ENCODE results near the gene EMC9. TPM values are rescaled to one million over a fixed set of nuclear protein-coding genes. Genes with fewer than 3 reads are reported as not detected.

EMC9 gene
- polyA plus RNA-seq, 1 donor (not counting 4 experiments of a cell fraction or from before 2014, with no cell fraction given): 11.0 TPM

DNA sequence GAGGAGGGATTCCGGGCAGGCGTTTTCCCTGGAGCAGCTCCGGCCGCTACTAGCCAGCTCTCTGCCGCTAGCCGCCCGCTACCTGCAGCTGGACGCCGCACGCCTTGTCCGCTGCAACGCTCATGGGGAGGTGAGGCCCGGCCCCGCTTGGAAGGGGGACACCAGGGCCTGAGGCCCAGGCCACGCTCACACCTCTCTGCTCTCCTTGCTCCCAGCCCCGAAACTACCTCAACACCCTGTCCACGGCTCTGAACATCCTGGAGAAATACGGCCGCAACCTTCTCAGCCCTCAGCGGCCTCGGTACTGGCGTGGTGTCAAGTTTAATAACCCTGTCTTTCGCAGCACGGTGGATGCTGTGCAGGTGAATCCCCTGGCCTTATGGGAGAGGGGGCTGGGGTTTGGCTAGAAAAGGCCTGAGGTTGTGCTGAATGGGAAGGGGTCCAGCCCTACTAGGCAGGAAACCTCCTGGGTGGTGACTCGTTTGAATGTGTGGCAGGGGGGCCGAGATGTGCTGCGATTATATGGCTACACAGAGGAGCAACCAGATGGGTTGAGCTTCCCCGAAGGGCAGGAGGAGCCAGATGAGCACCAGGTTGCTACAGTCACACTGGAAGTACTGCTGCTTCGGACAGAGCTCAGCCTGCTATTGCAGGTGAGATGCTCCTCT, 6.5 kb upstream of the EMC9 start:
- Histone ChIP-seq H3K9me3 (ENCODE audit: control insufficient read depth, low read depth, low read length) (no peaks in the 10 kb centered on the region), H4K20me1 (ENCODE audit: control insufficient read depth, extremely low read depth, insufficient read depth, low read length) (no peaks in the 10 kb centered on the region), H3K9ac (ENCODE audit: control insufficient read depth, extremely low read depth, insufficient read depth, low read length) (peak overlapping the region; percentile 88), H3K4me3 (ENCODE audit: control insufficient read depth in 2 of 3, extremely low read depth in 1 of 3, insufficient read depth in 2 of 3, low read depth in 1 of 3, low read length in 3 of 3) (peak overlapping the region; percentile 82 to 97 (median 91)), H3K36me3 (ENCODE audit: control insufficient read depth in 2 of 2, extremely low read depth in 1 of 2, insufficient read depth in 2 of 2, low read length in 2 of 2) (peaks cover 30 to 46% of the 10 kb centered on the region in 2 experiments), H3K27me3 (ENCODE audit: control insufficient read depth, extremely low read depth, insufficient read depth, low read length) (no peaks in the 10 kb centered on the region), H3K79me2 (ENCODE audit: control insufficient read depth, insufficient read depth, low read length) (peaks cover 62% of the 10 kb centered on the region), H3K4me1 (ENCODE audit: control insufficient read depth, extremely low read depth, insufficient read depth, low read length) (peaks cover 20% of the 10 kb centered on the region), H3K9me1 (ENCODE audit: control insufficient read depth, extremely low read depth, insufficient read depth, low read length) (peaks cover 2% of the 10 kb centered on the region), H3K4me2 (ENCODE audit: control insufficient read depth, extremely low read depth, insufficient read depth, low read depth, low read length) (peak overlapping the region; percentile 97), H3K27ac (ENCODE audit: control insufficient read depth, insufficient read depth, low read length) (peak overlapping the region; percentile 52), H2AFZ (ENCODE audit: control insufficient read depth, low read length) (no peak overlapping the region)
- DNase-seq (ENCODE audit: low read depth, low spot score): no peak
- TF ChIP-seq, protein P1, sequence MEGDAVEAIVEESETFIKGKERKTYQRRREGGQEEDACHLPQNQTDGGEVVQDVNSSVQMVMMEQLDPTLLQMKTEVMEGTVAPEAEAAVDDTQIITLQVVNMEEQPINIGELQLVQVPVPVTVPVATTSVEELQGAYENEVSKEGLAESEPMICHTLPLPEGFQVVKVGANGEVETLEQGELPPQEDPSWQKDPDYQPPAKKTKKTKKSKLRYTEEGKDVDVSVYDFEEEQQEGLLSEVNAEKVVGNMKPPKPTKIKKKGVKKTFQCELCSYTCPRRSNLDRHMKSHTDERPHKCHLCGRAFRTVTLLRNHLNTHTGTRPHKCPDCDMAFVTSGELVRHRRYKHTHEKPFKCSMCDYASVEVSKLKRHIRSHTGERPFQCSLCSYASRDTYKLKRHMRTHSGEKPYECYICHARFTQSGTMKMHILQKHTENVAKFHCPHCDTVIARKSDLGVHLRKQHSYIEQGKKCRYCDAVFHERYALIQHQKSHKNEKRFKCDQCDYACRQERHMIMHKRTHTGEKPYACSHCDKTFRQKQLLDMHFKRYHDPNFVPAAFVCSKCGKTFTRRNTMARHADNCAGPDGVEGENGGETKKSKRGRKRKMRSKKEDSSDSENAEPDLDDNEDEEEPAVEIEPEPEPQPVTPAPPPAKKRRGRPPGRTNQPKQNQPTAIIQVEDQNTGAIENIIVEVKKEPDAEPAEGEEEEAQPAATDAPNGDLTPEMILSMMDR (optimal IDR thresholded peaks at IDR 0.05 in 1 of 3, IDR thresholded peaks at IDR 0.05 in 1 of 3, conservative IDR thresholded peaks at IDR 0.05 in 1 of 3; ENCODE audit: extremely low read depth in 1 of 3, insufficient read depth in 2 of 3, low read length in 3 of 3): no peak
- TF ChIP-seq EZH2 (IDR thresholded peaks at IDR 0.05; ENCODE audit: low read length): no peak
- dilution Hi-C loops (cut with MboI; ENCODE audit: extremely low pct_ligation_motif_present, low sequenced_read_pairs): no loop called here
- FAIRE-seq: no peak

DNA sequence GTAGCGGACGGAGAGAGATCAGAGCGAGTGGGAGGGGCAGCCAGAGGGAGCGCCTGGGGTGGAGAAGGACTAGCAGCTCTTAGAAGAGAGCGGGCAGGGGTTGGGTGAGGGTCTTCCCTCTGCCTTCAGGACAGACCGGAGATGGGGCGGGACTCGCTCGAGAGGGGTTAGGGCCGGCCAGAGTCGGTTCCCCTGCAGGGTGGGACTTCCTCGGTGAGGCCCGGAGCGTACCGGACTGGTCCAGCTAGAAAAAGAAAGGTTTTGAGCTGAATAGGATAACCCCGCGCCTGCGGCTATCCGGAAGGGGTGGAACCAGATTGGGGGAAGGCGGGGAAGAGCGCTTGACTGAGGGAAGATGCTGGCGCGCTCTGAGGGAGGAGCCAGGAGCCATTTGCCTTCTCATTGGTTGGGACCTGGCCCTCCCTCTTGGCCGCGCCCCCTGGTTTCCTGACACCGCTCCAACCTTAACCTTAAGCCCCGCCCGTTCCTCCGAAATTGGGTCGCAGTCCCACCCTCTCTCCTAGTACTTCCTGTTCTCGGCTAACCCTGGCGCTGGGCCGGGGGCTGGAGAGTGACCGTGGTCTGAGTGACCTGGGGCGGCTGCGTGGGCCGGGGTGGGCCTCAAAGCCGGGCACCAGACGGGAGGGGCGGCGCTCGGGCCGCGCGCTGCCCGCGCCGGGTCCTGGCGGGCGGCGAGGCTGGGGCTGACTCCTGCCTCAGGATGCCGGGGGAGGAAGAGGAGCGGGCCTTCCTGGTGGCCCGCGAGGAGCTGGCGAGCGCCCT, 5.8 kb upstream of the EMC9 start, which contains the start of gene RNF31:
TSS of gene RNF31 (plus strand) at position 521 of the 783 bp plus-strand sequence. CDS start at position 722, 201 bp downstream.
- peaks cover 22% of the 10 kb centered on the region for H3K4me1 ChIP-seq (ENCODE audit: control insufficient read depth, extremely low read depth, insufficient read depth, low read length)
- FAIRE-seq: peak; percentile 67

More for the DNA sequence above, 5.8 kb upstream of the EMC9 start, which contains the start of gene RNF31:
- DNase-seq (ENCODE audit: low read depth, low spot score): peak; percentile 90
- Histone ChIP-seq H3K9me3 (ENCODE audit: control insufficient read depth, low read depth, low read length) (no peaks in the 10 kb centered on the region), H4K20me1 (ENCODE audit: control insufficient read depth, extremely low read depth, insufficient read depth, low read length) (no peaks in the 10 kb centered on the region), H3K9ac (ENCODE audit: control insufficient read depth, extremely low read depth, insufficient read depth, low read length) (peak within 1 kb of the TSS; percentile 88), H3K4me3 (ENCODE audit: control insufficient read depth in 2 of 3, extremely low read depth in 1 of 3, insufficient read depth in 2 of 3, low read depth in 1 of 3, low read length in 3 of 3) (peak within 1 kb of the TSS; percentile 82 to 97 (median 91)), H2AFZ (ENCODE audit: control insufficient read depth, low read length) (peak within 1 kb of the TSS; percentile 72), H3K4me2 (ENCODE audit: control insufficient read depth, extremely low read depth, insufficient read depth, low read depth, low read length) (peak within 1 kb of the TSS; percentile 97), H3K27ac (ENCODE audit: control insufficient read depth, insufficient read depth, low read length) (peak within 1 kb of the TSS; percentile 86), H3K79me2 (ENCODE audit: control insufficient read depth, insufficient read depth, low read length) (peaks cover 62% of the 10 kb centered on the region), H3K9me1 (ENCODE audit: control insufficient read depth, extremely low read depth, insufficient read depth, low read length) (peaks cover 2% of the 10 kb centered on the region), H3K27me3 (ENCODE audit: control insufficient read depth, extremely low read depth, insufficient read depth, low read length) (no peaks in the 10 kb centered on the region), H3K36me3 (ENCODE audit: control insufficient read depth in 2 of 2, extremely low read depth in 1 of 2, insufficient read depth in 2 of 2, low read length in 2 of 2) (peaks cover 30 to 46% of the 10 kb centered on the region in 2 experiments)
- dilution Hi-C loops (cut with MboI; ENCODE audit: extremely low pct_ligation_motif_present, low sequenced_read_pairs): no loop called here
- TF ChIP-seq, protein P1 (optimal IDR thresholded peaks at IDR 0.05 in 1 of 3, IDR thresholded peaks at IDR 0.05 in 1 of 3, conservative IDR thresholded peaks at IDR 0.05 in 1 of 3; ENCODE audit: extremely low read depth in 1 of 3, insufficient read depth in 2 of 3, low read length in 3 of 3): no peak
- no peak for TF ChIP-seq EZH2 (IDR thresholded peaks at IDR 0.05; ENCODE audit: low read length)
